GM12873 (cell line): Measurements from ENCODE around the gene PRR13.

ENCODE experiments used
- CTCF ChIP-seq: IDR thresholded peaks from 2 replicates; pipeline ENCODE4 v1.5.1; 2012; ENCODE audit warnings: low read depth, mild to moderate bottlenecking, moderate library complexity, low read length, control low read depth; ENCODE audit not compliant: insufficient read depth; ENCODE audit errors: missing control alignments

Gene PRR13

GRCh38 chr12:53456654-53457366 lies 15.3 kb downstream of the PRR13 start:
- TF ChIP-seq CTCF: no peak

GRCh38 chr12:53459097-53459496 lies 17.6 kb downstream of the PRR13 start:
- TF ChIP-seq CTCF: no peak

DNA sequence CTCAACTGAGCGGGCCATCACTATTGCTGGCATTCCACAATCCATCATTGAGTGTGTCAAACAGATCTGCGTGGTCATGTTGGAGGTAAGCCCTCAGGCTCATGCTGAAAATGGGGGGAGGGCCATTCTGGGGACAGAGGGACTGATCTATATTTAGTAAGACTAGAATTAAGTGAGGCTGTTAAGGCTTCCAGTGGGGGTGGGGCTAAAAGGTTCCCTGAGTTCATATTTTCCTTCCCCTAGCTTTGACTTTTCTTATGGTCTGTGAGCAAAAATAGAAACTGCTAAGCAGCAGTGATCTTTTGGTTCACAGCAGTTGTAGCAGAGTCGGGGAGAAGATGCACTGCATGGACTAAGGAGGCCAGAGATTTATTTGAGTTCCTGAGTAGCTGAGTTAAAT lies 19.5 kb downstream of the PRR13 start:
- TF ChIP-seq CTCF: no peak

- no peak for TF ChIP-seq CTCF
Measured at GRCh38 chr12:53461591-53461990, 20.1 kb downstream of the PRR13 start.

GRCh38 chr12:53462935-53463334 lies 21.4 kb downstream of the PRR13 start:
- no peak for TF ChIP-seq CTCF

- TF ChIP-seq CTCF: no peak
Measured at GRCh38 chr12:53463802-53464560, 22.4 kb downstream of the PRR13 start.

GRCh38 chr12:53464685-53465418 lies 23.3 kb downstream of the PRR13 start:
- no peak for TF ChIP-seq CTCF
